Parathyroid adenoma (tissue), 2 donors: Measurements from ENCODE around the gene SLC24A3.

ENCODE experiments used
- H2AFZ ChIP-seq: fragments of 300-600 bp; sonication (generic); one replicate; pipeline ENCODE4 v1.7.0; 2017; ENCODE audit warnings: antibody characterized with exemption, mild to moderate bottlenecking
- H3K27ac ChIP-seq: fragments of 300-600 bp; sonication (generic); one replicate; pipeline ENCODE4 v1.7.0; 2017
- H3K27me3 ChIP-seq: fragments of 300-600 bp; sonication (generic); one replicate; pipeline ENCODE4 v1.7.0; 2017; ENCODE audit warnings: low read length; ENCODE audit not compliant: control insufficient read depth, insufficient read depth
- H3K36me3 ChIP-seq: fragments of 300-600 bp; sonication (generic); one replicate; pipeline ENCODE4 v1.7.0; 2017; ENCODE audit warnings: low read length; ENCODE audit not compliant: control insufficient read depth, insufficient read depth
- H3K4me1 ChIP-seq: fragments of 300-600 bp; sonication (generic); one replicate; pipeline ENCODE4 v1.7.0; 2017; ENCODE audit warnings: control low read depth
- H3K4me2 ChIP-seq: fragments of 300-600 bp; sonication (generic); one replicate; pipeline ENCODE4 v1.7.0; 2017; ENCODE audit warnings: low read length
- H3K4me3 ChIP-seq: fragments of 300-600 bp; sonication (generic); one replicate; pipeline ENCODE4 v1.7.0; 2017; ENCODE audit warnings: low read depth, low read length
- H3K79me2 ChIP-seq: fragments of 300-600 bp; sonication (generic); one replicate; pipeline ENCODE4 v1.7.0; 2017; ENCODE audit warnings: control low read depth
- H3K9ac ChIP-seq: fragments of 300-600 bp; sonication (generic); one replicate; pipeline ENCODE4 v1.7.0; 2017; ENCODE audit warnings: mild to moderate bottlenecking
- H3K9me3 ChIP-seq: fragments of 300-600 bp; sonication (generic); one replicate; pipeline ENCODE4 v1.7.0; 2017; ENCODE audit warnings: low read length; ENCODE audit not compliant: control insufficient read depth
- TF ChIP-seq, protein P1 (sequence below): fragments of 300-600 bp; sonication (generic); IDR thresholded peaks from one replicate; pipeline ENCODE4 v1.7.0; 2017; ENCODE audit warnings: antibody characterized with exemption, mild to moderate bottlenecking
- donor health status: primary hyperparathyroidism.

SLC24A3 gene

DNA sequence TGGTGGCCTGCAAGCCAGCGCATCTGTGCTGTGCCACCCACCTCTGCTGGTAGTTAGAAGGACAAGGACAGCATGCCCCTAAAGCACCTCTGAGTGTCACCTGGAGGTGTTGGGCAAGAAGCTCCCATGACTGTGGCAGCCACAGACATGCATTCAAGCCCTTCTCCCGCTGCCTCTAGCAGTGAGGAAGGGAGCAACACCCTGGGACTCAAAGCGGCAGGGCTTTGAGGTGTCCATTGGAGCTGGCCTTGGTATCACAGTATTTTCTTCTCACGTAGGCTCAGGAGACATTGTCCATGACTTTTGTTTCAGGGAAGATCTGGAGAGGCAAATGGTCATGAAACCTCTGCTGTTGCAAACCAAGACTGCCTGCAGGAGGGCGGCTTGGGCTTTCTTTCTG is 404.8 kb downstream of the SLC24A3 start:
- H2AFZ ChIP-seq: no peak overlapping the region
- no peaks in the 10 kb centered on the region for H3K27me3 ChIP-seq
- H3K4me1 ChIP-seq: no peaks in the 10 kb centered on the region
- no peaks in the 10 kb centered on the region for H3K9me3 ChIP-seq
- H3K4me2 ChIP-seq: no peak overlapping the region
- no peak overlapping the region for H3K27ac ChIP-seq
- no peaks in the 10 kb centered on the region for H3K79me2 ChIP-seq
- TF ChIP-seq, protein P1, sequence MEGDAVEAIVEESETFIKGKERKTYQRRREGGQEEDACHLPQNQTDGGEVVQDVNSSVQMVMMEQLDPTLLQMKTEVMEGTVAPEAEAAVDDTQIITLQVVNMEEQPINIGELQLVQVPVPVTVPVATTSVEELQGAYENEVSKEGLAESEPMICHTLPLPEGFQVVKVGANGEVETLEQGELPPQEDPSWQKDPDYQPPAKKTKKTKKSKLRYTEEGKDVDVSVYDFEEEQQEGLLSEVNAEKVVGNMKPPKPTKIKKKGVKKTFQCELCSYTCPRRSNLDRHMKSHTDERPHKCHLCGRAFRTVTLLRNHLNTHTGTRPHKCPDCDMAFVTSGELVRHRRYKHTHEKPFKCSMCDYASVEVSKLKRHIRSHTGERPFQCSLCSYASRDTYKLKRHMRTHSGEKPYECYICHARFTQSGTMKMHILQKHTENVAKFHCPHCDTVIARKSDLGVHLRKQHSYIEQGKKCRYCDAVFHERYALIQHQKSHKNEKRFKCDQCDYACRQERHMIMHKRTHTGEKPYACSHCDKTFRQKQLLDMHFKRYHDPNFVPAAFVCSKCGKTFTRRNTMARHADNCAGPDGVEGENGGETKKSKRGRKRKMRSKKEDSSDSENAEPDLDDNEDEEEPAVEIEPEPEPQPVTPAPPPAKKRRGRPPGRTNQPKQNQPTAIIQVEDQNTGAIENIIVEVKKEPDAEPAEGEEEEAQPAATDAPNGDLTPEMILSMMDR: no peak
- H3K36me3 ChIP-seq: no peaks in the 10 kb centered on the region
- H3K9ac ChIP-seq: no peak overlapping the region
- H3K4me3 ChIP-seq: no peak overlapping the region

GRCh38 chr20:19618711-19619110 is 406.3 kb downstream of the SLC24A3 start:
- H3K4me1 ChIP-seq: no peaks in the 10 kb centered on the region
- TF ChIP-seq, protein P1: no peak
- no peak overlapping the region for H3K9ac ChIP-seq
- no peaks in the 10 kb centered on the region for H3K36me3 ChIP-seq
- H3K9me3 ChIP-seq: no peaks in the 10 kb centered on the region
- no peak overlapping the region for H3K4me2 ChIP-seq
- no peak overlapping the region for H3K27ac ChIP-seq
- no peak overlapping the region for H3K4me3 ChIP-seq
- H2AFZ ChIP-seq: no peak overlapping the region
- no peaks in the 10 kb centered on the region for H3K79me2 ChIP-seq
- H3K27me3 ChIP-seq: no peaks in the 10 kb centered on the region

- H3K9me3 ChIP-seq: no peaks in the 10 kb centered on the region
- H3K27me3 ChIP-seq: no peaks in the 10 kb centered on the region
- no peak overlapping the region for H3K27ac ChIP-seq
- TF ChIP-seq, protein P1: no peak
- no peaks in the 10 kb centered on the region for H3K79me2 ChIP-seq
- H3K4me2 ChIP-seq: no peak overlapping the region
- no peaks in the 10 kb centered on the region for H3K4me1 ChIP-seq
- no peak overlapping the region for H3K9ac ChIP-seq
- no peaks in the 10 kb centered on the region for H3K36me3 ChIP-seq
- H3K4me3 ChIP-seq: no peak overlapping the region
- H2AFZ ChIP-seq: no peak overlapping the region
Observed at GRCh38 chr20:19619904-19620430, 407.5 kb downstream of the SLC24A3 start.

DNA sequence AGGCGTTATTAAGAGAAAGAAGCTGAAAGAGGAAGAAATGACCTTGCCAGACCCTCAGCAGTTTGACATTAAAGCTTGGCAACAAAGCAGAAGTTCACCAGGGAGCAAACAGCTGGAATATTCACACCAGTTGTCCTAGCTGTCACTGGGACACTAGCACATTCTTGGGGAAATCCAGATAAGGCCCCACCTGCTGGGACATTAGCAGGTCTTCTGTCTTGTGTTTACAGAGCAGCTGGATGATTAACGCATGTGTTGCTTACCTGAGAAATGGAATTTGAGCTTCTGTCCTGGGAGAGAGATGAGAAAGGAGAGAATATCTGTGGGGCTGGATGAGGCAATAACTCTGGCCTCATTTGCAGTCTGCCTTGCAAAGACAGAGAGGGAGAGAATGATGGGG is 408.0 kb downstream of the SLC24A3 start:
- no peak overlapping the region for H3K27ac ChIP-seq
- H3K9ac ChIP-seq: no peak overlapping the region
- H3K79me2 ChIP-seq: no peaks in the 10 kb centered on the region
- no peaks in the 10 kb centered on the region for H3K4me1 ChIP-seq
- TF ChIP-seq, protein P1: no peak
- no peaks in the 10 kb centered on the region for H3K36me3 ChIP-seq
- no peak overlapping the region for H3K4me3 ChIP-seq
- H3K9me3 ChIP-seq: no peaks in the 10 kb centered on the region
- no peak overlapping the region for H2AFZ ChIP-seq
- H3K27me3 ChIP-seq: no peaks in the 10 kb centered on the region
- H3K4me2 ChIP-seq: no peak overlapping the region

GRCh38 chr20:19621072-19621471 is 408.6 kb downstream of the SLC24A3 start:
- Histone ChIP-seq H3K27ac (no peak overlapping the region), H3K4me2 (no peak overlapping the region), H3K79me2 (no peaks in the 10 kb centered on the region), H3K4me3 (no peak overlapping the region), H3K4me1 (no peaks in the 10 kb centered on the region), H3K27me3 (no peaks in the 10 kb centered on the region), H2AFZ (no peak overlapping the region), H3K36me3 (no peaks in the 10 kb centered on the region), H3K9me3 (no peaks in the 10 kb centered on the region), H3K9ac (no peak overlapping the region)
- TF ChIP-seq, protein P1: no peak
